NCI-H1417 treated with DMSO at 0.1 percent for 48 hours (cell line): ENCODE data around the gene USP51.
"Not testable (repeated sequence)": the region's sequence is repeated elsewhere in the genome, so short reads cannot be mapped to it uniquely, and the experiment has no call there.

Experiments used
- DNase-seq: peaks from one replicate; lab custom pipeline; 2025; lab: John Stamatoyannopoulos, UW

Gene USP51

GRCh38 chrX:55489314-55490009 is at the start of gene USP51:
Gene USP51 (minus strand): TSS chrX:55489848. CDS start chrX:55488939, 909 bp downstream.
- DNase-seq = no peak

GRCh38 chrX:55524487-55524886 is 34.8 kb upstream of the USP51 start:
- no peak for DNase-seq

- DNase-seq = no peak
Measured at GRCh38 chrX:55523356-55523755, 33.7 kb upstream of the USP51 start.

- DNase-seq = no peak
Measured at GRCh38 chrX:55522596-55523276, 33.1 kb upstream of the USP51 start.

- DNase-seq = no peak
Measured at GRCh38 chrX:55521687-55522086, 32.0 kb upstream of the USP51 start.

- DNase-seq = not testable (repeated sequence)
Measured at GRCh38 chrX:55516794-55517481, 27.3 kb upstream of the USP51 start.

GRCh38 chrX:55513045-55513737 is 23.5 kb upstream of the USP51 start:
- DNase-seq = not testable (repeated sequence)

- not testable (repeated sequence) for DNase-seq
Measured at GRCh38 chrX:55508410-55509152, 18.9 kb upstream of the USP51 start.

- not testable (repeated sequence) for DNase-seq
Measured at GRCh38 chrX:55507699-55508098, 18.1 kb upstream of the USP51 start.

- not testable (repeated sequence) for DNase-seq
Measured at GRCh38 chrX:55507010-55507409, 17.4 kb upstream of the USP51 start.

- DNase-seq = no peak
Measured at GRCh38 chrX:55490974-55491373, 1.3 kb upstream of the USP51 start.

- DNase-seq = no peak
Measured at GRCh38 chrX:55490121-55490520, 473 bp upstream of the USP51 start.

GRCh38 chrX:55488593-55489313 is 895 bp downstream of the USP51 start:
- no peak for DNase-seq

- no peak for DNase-seq
Measured at GRCh38 chrX:55488006-55488592, 1.5 kb downstream of the USP51 start.

GRCh38 chrX:55487143-55487542 is 2.5 kb downstream of the USP51 start:
- no peak for DNase-seq

GRCh38 chrX:55486736-55487135 is 2.9 kb downstream of the USP51 start:
- no peak for DNase-seq

- DNase-seq = no peak
Measured at GRCh38 chrX:55484948-55485347, 4.7 kb downstream of the USP51 start.

GRCh38 chrX:55480390-55481062 is 9.1 kb downstream of the USP51 start:
- DNase-seq = no peak

- not testable (repeated sequence) for DNase-seq
Measured at GRCh38 chrX:55479956-55480355, 9.7 kb downstream of the USP51 start.

GRCh38 chrX:55465791-55466190 is 23.9 kb downstream of the USP51 start:
- DNase-seq = not testable (repeated sequence)
